Measurements from ENCODE around the gene MAP1LC3B. TPM values are rescaled to one million over a fixed set of nuclear protein-coding genes. Genes with fewer than 3 reads are reported as not detected.

MAP1LC3B gene
- 39.3 and 39.5 TPM in 2 replicates for total RNA-seq

- no peak for TF ChIP-seq CTCF (conservative IDR thresholded peaks at IDR 0.05; ENCODE audit: low read depth, low read length)
- peak within 1 kb of the TSS; percentile 72 for H3K4me3 ChIP-seq (ENCODE audit: low read depth, low read length)
- no peak for DNase-seq (ENCODE audit: low read depth)
Observed at GRCh38 chr16:87391950-87392820, at the start of gene MAP1LC3B. Gene MAP1LC3B, plus strand, starts transcription at chr16:87392336. Its CDS starts 92 bp downstream, at chr16:87392428.

GRCh38 chr16:87342504-87342903, 49.6 kb upstream of the MAP1LC3B start:
- TF ChIP-seq CTCF (conservative IDR thresholded peaks at IDR 0.05; ENCODE audit: low read depth, low read length): no peak
- H3K4me3 ChIP-seq (ENCODE audit: low read depth, low read length): no peak overlapping the region
- no peak for DNase-seq (ENCODE audit: low read depth)

- H3K4me3 ChIP-seq (ENCODE audit: low read depth, low read length): no peak overlapping the region
- no peak for DNase-seq (ENCODE audit: low read depth)
- no peak for TF ChIP-seq CTCF (conservative IDR thresholded peaks at IDR 0.05; ENCODE audit: low read depth, low read length)
Observed at GRCh38 chr16:87342978-87343752, 49.0 kb upstream of the MAP1LC3B start.

GRCh38 chr16:87343753-87344050, 48.4 kb upstream of the MAP1LC3B start:
- no peak for TF ChIP-seq CTCF (conservative IDR thresholded peaks at IDR 0.05; ENCODE audit: low read depth, low read length)
- H3K4me3 ChIP-seq (ENCODE audit: low read depth, low read length): no peak overlapping the region
- no peak for DNase-seq (ENCODE audit: low read depth)

GRCh38 chr16:87344165-87344930, 47.8 kb upstream of the MAP1LC3B start:
- DNase-seq (ENCODE audit: low read depth): no peak
- TF ChIP-seq CTCF (conservative IDR thresholded peaks at IDR 0.05; ENCODE audit: low read depth, low read length): no peak
- H3K4me3 ChIP-seq (ENCODE audit: low read depth, low read length): no peak overlapping the region

- no peak overlapping the region for H3K4me3 ChIP-seq (ENCODE audit: low read depth, low read length)
- TF ChIP-seq CTCF (conservative IDR thresholded peaks at IDR 0.05; ENCODE audit: low read depth, low read length): no peak
- DNase-seq (ENCODE audit: low read depth): no peak
Observed at GRCh38 chr16:87344931-87345631, 47.1 kb upstream of the MAP1LC3B start.

All from epithelial cell of proximal tubule (primary cell).